Neural progenitor cell (in vitro differentiated cells): ENCODE measurements around the gene RBM19.

Experiments
- CTCF ChIP-seq: fragments of 200-600 bp; sonication (generic); IDR thresholded peaks from 2 replicates; pipeline ENCODE4 v1.5.1; 2017; ENCODE audit warnings: antibody characterized with exemption, mild to moderate bottlenecking
- EZH2 ChIP-seq: fragments of 200-600 bp; sonication (generic); IDR thresholded peaks from 2 replicates; pipeline ENCODE4 v1.6.1; 2017; ENCODE audit warnings: antibody characterized with exemption, mild to moderate bottlenecking, moderate library complexity
- EZH2phosphoT487 ChIP-seq: fragments of 200-600 bp; sonication (generic); IDR thresholded peaks from 2 replicates; pipeline ENCODE4 v1.6.1; 2017; ENCODE audit warnings: antibody characterized with exemption

GRCh38 chr12:113931517-113931916 lies 34.6 kb downstream of the RBM19 start:
- TF ChIP-seq CTCF (no peak), EZH2 (no peak), EZH2phosphoT487 (no peak)
